Esophagus squamous epithelium (tissue), 5 donors: Measurements from ENCODE around the gene CHTOP. TPM values are rescaled to one million over a fixed set of nuclear protein-coding genes. Genes with fewer than 3 reads are reported as not detected.

Experiments
- DNase-seq: peaks from one replicate; lab custom pipeline; 2025; lab: John Stamatoyannopoulos, UW
- H3K27ac ChIP-seq, 4 donors: fragments of 200-600 bp; sonication (generic); one replicate each; pipeline ENCODE4 v1.5.1; 2016 to 2019; ENCODE audit warnings: mild to moderate bottlenecking in 1 of 4
- H3K27me3 ChIP-seq, 4 donors: fragments of 200-600 bp; sonication (generic); 1 replicate in 3 of 4; 2 replicates in 1 of 4; pipeline versions ENCODE4 v1.5.1 to v1.6.0; 2017 to 2021; ENCODE audit warnings: antibody characterized with exemption in 1 of 4
- H3K36me3 ChIP-seq, 3 donors: fragments of 200-600 bp; sonication (generic); one replicate each; pipeline ENCODE4 v1.5.1; 2016 to 2019
- H3K4me1 ChIP-seq, 3 donors: fragments of 200-600 bp; sonication (generic); one replicate each; pipeline ENCODE4 v1.5.1; 2017 to 2019
- H3K4me3 ChIP-seq, 4 donors: fragments of 200-600 bp; sonication (generic); 1 replicate in 3 of 4; 2 replicates in 1 of 4; pipeline ENCODE4 v1.5.1; 2016 to 2019; ENCODE audit warnings: mild to moderate bottlenecking in 2 of 4, moderate library complexity in 1 of 4
- H3K9me3 ChIP-seq, 3 donors: fragments of 200-600 bp; sonication (generic); one replicate each; pipeline ENCODE4 v1.5.1; 2016 to 2019
- POLR2A ChIP-seq, 4 donors: fragments of 450-650 bp; IDR thresholded peaks; one replicate each; pipeline ENCODE4 v1.6.1; 2017; ENCODE audit warnings: antibody characterized with exemption in 4 of 4, mild to moderate bottlenecking in 4 of 4, moderate library complexity in 3 of 4
- WGBS, 2 donors: methylation state at CpG; one replicate each; pipeline ENCODE4 v1.1.5; 2018; 5-methylcytosine and 5-hydroxymethylcytosine counted together
- intact Hi-C: fragments of 100-400 bp; cut with DNase I; formaldehyde crosslinking; loops from one replicate; pipeline ENCODE4 v1.15.0; 2022
- total RNA-seq, 4 donors: library from RNA; depleted of rRNA; stranded (reverse); fragments of >200 nt; gene quantifications; one replicate each; pipeline ENCODE4 v1.1.0, GENCODE V29; 2016
- TF ChIP-seq, protein P1 (sequence below), 6 experiments: fragments of 450-650 bp in 4 of 6; fragments of 200-600 bp in 2 of 6; sonication (generic) in 2 of 6; IDR thresholded peaks; one replicate each; pipeline ENCODE4 v1.5.1; 2016 to 2019; ENCODE audit warnings: antibody characterized with exemption in 6 of 6, mild to moderate bottlenecking in 4 of 6, moderate library complexity in 4 of 6
- donor health status: DM: yes; HTN: yes; CAD: no.

The CHTOP gene
- total RNA-seq, 4 donors from 2014 or later, result 35.0 to 58.9 (median 47.3) TPM

DNA sequence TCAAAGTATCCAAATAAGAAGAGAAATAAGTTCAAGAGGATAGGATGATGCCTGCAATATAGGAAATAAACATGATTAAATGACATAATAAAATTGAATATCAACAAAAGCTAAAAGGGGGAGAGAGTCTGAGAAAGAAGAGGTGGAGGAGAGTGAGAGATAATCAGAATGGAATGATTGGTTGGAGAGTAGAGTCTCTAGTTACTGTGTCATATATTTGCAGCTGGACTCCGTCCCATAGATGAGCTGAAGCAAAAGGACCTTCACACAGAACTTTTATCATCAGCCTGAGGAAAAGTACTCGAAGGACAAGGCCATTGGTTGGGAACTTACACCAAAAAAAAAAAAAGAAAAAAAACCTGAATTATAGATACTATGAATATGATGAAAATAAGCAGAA, 45.4 kb upstream of the CHTOP start:
- Histone ChIP-seq H3K27me3 (no peaks in the 10 kb centered on the region), H3K4me3 (no peak overlapping the region), H3K9me3 (no peaks in the 10 kb centered on the region), H3K4me1 (no peaks in the 10 kb centered on the region), H3K27ac (no peak overlapping the region), H3K36me3 (no peaks in the 10 kb centered on the region)
- intact Hi-C loops, result no loop called here
- no peak for DNase-seq
- TF ChIP-seq, protein P1, sequence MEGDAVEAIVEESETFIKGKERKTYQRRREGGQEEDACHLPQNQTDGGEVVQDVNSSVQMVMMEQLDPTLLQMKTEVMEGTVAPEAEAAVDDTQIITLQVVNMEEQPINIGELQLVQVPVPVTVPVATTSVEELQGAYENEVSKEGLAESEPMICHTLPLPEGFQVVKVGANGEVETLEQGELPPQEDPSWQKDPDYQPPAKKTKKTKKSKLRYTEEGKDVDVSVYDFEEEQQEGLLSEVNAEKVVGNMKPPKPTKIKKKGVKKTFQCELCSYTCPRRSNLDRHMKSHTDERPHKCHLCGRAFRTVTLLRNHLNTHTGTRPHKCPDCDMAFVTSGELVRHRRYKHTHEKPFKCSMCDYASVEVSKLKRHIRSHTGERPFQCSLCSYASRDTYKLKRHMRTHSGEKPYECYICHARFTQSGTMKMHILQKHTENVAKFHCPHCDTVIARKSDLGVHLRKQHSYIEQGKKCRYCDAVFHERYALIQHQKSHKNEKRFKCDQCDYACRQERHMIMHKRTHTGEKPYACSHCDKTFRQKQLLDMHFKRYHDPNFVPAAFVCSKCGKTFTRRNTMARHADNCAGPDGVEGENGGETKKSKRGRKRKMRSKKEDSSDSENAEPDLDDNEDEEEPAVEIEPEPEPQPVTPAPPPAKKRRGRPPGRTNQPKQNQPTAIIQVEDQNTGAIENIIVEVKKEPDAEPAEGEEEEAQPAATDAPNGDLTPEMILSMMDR (IDR thresholded peaks at IDR 0.05), result no peak
- no peak for TF ChIP-seq POLR2A (IDR thresholded peaks at IDR 0.05)
- WGBS, 2 donors, result 74 to 93% methylated on average over 2 of the region's 2 CpGs

GRCh38 chr1:153592748-153593147, 41.1 kb upstream of the CHTOP start:
- Histone ChIP-seq H3K36me3 (no peaks in the 10 kb centered on the region), H3K9me3 (no peaks in the 10 kb centered on the region), H3K4me3 (no peak overlapping the region), H3K4me1 (no peaks in the 10 kb centered on the region), H3K27me3 (no peaks in the 10 kb centered on the region), H3K27ac (no peak overlapping the region)
- intact Hi-C loops, result no loop called here
- WGBS, 2 donors, result 63 to 64% methylated on average over 4 of the region's 4 CpGs
- no peak for DNase-seq
- no peak for TF ChIP-seq POLR2A (IDR thresholded peaks at IDR 0.05)
- TF ChIP-seq, protein P1 (IDR thresholded peaks at IDR 0.05), result no peak

- no peak overlapping the region for H3K4me3 ChIP-seq
- H3K4me1 ChIP-seq, result peaks cover 0 to 7% (median 7%) of the 10 kb centered on the region in 3 donors
- H3K27me3 ChIP-seq, result no peaks in the 10 kb centered on the region
- intact Hi-C loops, result no loop called here
- no peak for TF ChIP-seq POLR2A (IDR thresholded peaks at IDR 0.05)
- TF ChIP-seq, protein P1 (IDR thresholded peaks at IDR 0.05), result no peak
- no peak overlapping the region for H3K27ac ChIP-seq
- DNase-seq, result no peak
- no peaks in the 10 kb centered on the region for H3K9me3 ChIP-seq
- H3K36me3 ChIP-seq, result peaks cover 0 to 16% (median 0%) of the 10 kb centered on the region in 3 donors
- 50 to 64% methylated on average over 1 to 5 of the region's 6 CpGs for WGBS, 2 donors
Observed at GRCh38 chr1:153597206-153597605, 36.7 kb upstream of the CHTOP start.

DNA sequence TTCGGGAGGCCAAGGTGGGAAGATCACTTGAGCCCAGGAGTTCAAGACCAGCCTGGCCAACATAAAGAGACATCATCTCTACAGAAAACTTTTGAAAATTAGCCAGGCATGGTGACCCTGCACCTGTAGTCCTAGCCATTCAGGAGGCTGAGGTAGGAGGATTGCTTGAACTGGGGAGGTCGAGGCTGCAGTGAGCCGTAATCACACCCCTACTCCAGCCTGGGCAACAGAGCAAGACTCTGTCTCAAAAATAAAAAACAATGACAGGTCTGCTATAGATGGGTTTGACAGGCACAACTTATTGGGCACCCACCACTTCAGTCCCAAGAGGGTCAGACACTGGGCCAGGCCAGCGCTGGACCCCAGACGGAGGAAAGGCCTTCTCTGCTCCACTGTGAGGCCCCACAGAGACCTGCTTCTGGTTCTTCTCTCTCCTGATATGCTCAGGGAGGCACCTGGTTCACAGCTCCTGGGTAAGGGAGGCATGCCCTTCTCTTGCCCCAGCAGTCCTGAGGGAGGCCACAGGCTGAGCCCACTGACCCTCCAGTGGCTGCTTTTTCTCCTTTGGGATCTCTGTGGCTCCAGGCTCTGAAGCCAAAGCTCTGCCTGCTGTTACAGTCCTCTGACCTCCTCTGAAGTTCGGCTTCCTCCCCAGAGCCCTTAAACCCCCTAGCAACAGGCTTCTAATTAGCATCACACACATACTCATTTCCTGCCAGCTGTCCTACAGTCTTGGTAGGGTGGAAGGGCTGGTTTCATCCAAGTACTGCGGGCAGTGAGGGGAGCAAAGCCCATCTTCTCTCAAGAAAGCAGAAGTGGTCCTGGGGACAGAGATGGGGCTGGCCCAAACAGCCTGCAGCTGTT, 35.3 kb upstream of the CHTOP start:
- no peak overlapping the region for H3K4me3 ChIP-seq
- peak overlapping the region in 3 of 4 donors; percentile 6 to 34 (median 21) for H3K27ac ChIP-seq
- intact Hi-C loops, result no loop called here
- no peak for TF ChIP-seq POLR2A (IDR thresholded peaks at IDR 0.05)
- TF ChIP-seq, protein P1 (IDR thresholded peaks at IDR 0.05), result no peak
- H3K36me3 ChIP-seq, result peaks cover 0 to 24% (median 0%) of the 10 kb centered on the region in 3 donors
- 67 to 70% methylated on average over 5 of the region's 7 CpGs for WGBS, 2 donors
- H3K4me1 ChIP-seq, result peaks cover 0 to 7% (median 7%) of the 10 kb centered on the region in 3 donors
- DNase-seq, result no peak
- H3K9me3 ChIP-seq, result no peaks in the 10 kb centered on the region
- no peaks in the 10 kb centered on the region for H3K27me3 ChIP-seq

GRCh38 chr1:153599847-153600246, 34.0 kb upstream of the CHTOP start:
- H3K4me1 ChIP-seq, result peaks cover 0 to 7% (median 7%) of the 10 kb centered on the region in 3 donors
- intact Hi-C loops, result no loop called here
- TF ChIP-seq, protein P1 (IDR thresholded peaks at IDR 0.05), result no peak
- no peak for TF ChIP-seq POLR2A (IDR thresholded peaks at IDR 0.05)
- peaks cover 0 to 35% (median 0%) of the 10 kb centered on the region in 3 donors for H3K36me3 ChIP-seq
- H3K27me3 ChIP-seq, result no peaks in the 10 kb centered on the region
- H3K27ac ChIP-seq, result no peak overlapping the region
- no peaks in the 10 kb centered on the region for H3K9me3 ChIP-seq
- H3K4me3 ChIP-seq, result no peak overlapping the region
- 79 to 85% methylated on average over 7 of the region's 7 CpGs for WGBS, 2 donors
- no peak for DNase-seq
